ENCODE data around the gene SULT1A1.
"Not testable (repeated sequence)": the region's sequence is repeated elsewhere in the genome, so short reads cannot be mapped to it uniquely, and the experiment has no call there.

Gene SULT1A1

GRCh38 chr16:28608496-28608808 lies 1.4 kb downstream of the SULT1A1 start:
- not testable (repeated sequence) for DNase-seq

- not testable (repeated sequence) for DNase-seq
Observed at GRCh38 chr16:28607681-28608495, 2.0 kb downstream of the SULT1A1 start.

GRCh38 chr16:28607116-28607623 lies 2.7 kb downstream of the SULT1A1 start:
- DNase-seq: no peak

GRCh38 chr16:28606291-28607115 lies 3.3 kb downstream of the SULT1A1 start:
- DNase-seq: no peak

- DNase-seq: no peak
Observed at GRCh38 chr16:28604186-28604565, 5.7 kb downstream of the SULT1A1 start.

- no peak for DNase-seq
Observed at GRCh38 chr16:28603381-28604185, 6.3 kb downstream of the SULT1A1 start.

GRCh38 chr16:28602529-28602928 lies 7.3 kb downstream of the SULT1A1 start:
- DNase-seq: no peak

- DNase-seq: not testable (repeated sequence)
Observed at GRCh38 chr16:28602062-28602461, 7.8 kb downstream of the SULT1A1 start.

- not testable (repeated sequence) for DNase-seq
Observed at GRCh38 chr16:28601589-28601988, 8.3 kb downstream of the SULT1A1 start.

- DNase-seq: not testable (repeated sequence)
Observed at GRCh38 chr16:28600965-28601364, 8.9 kb downstream of the SULT1A1 start.

GRCh38 chr16:28599377-28600285 lies 10.2 kb downstream of the SULT1A1 start:
- DNase-seq: not testable (repeated sequence)

GRCh38 chr16:28597692-28598261 lies 12.1 kb downstream of the SULT1A1 start:
- DNase-seq: no peak

GRCh38 chr16:28596840-28597691 lies 12.8 kb downstream of the SULT1A1 start, which contains the start of gene SULT1A2:
TSS of gene SULT1A2 (minus strand) at chr16:28597050. CDS start at chr16:28595930, 1,120 bp downstream.
- DNase-seq: no peak

GRCh38 chr16:28596115-28596630 lies 13.7 kb downstream of the SULT1A1 start:
- no peak for DNase-seq

- DNase-seq: not testable (repeated sequence)
Observed at GRCh38 chr16:28595451-28595850, 14.4 kb downstream of the SULT1A1 start.

- no peak for DNase-seq
Observed at GRCh38 chr16:28592979-28593553, 16.8 kb downstream of the SULT1A1 start.

GRCh38 chr16:28592511-28592910 lies 17.3 kb downstream of the SULT1A1 start:
- DNase-seq: no peak

- no peak for DNase-seq
Observed at GRCh38 chr16:28591355-28591754, 18.5 kb downstream of the SULT1A1 start.

Data from NCI-H2029 (cell line).